ENCODE data around the gene SLC5A9.
"Not testable (repeated sequence)": the region's sequence is repeated elsewhere in the genome, so short reads cannot be mapped to it uniquely, and the experiment has no call there.

The SLC5A9 gene

DNA sequence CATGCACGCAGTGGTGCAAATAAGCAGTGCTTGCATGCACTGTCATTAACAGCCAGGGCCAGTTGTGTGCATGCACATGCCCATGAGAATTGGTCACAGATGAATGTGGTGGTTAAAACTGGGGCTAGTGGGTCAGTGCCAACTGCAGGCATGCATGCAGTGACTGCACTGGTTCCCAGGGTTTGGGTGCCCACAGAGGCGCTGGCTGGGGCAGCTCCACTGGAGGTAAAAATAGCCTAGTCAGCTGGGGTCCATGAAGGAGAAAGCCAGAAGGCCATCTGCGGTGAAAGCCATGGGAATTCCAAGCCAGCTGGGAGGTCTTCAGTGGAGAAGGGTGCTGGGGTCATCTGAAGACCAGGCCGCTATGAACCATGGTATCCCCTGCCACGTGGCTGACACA lies 70.2 kb downstream of the SLC5A9 start:
- in situ Hi-C loops (cut with MboI; ENCODE audit: low sequenced_read_pairs) = no loop called here

GRCh38 chr1:48294094-48294493 lies 71.6 kb downstream of the SLC5A9 start:
- in situ Hi-C loops (cut with MboI; ENCODE audit: low sequenced_read_pairs) = not testable (repeated sequence)

GRCh38 chr1:48294656-48295055 lies 72.1 kb downstream of the SLC5A9 start:
- in situ Hi-C loops (cut with MboI; ENCODE audit: low sequenced_read_pairs) = no loop called here
